Stimulated activated naive CD8-positive, alpha-beta T cell treated with anti-CD3 and anti-CD28 coated beads, Interleukin-15, amount 100 ng/mL, for 72 hours (primary cell): ENCODE data around the gene FDX2.
A peak's percentile ranks its signal among the peaks of the same experiment; 100 is the strongest.

ENCODE experiments used
- ATAC-seq: fragments of 150-1000 bp; cut with Tn5 transposase; 2 replicates; pipeline ENCODE4 v1.10.0; 2021; ENCODE audit warnings: mild to moderate bottlenecking, moderate library complexity
- DNase-seq, 2 donors: peaks; one replicate each; pipeline ENCODE4 v3.0.0; 2021 to 2022
- H3K27ac Mint-ChIP-seq, 2 donors: one replicate each; pipeline ENCODE4 v1.8.0; 2022; ENCODE audit warnings: mild to moderate bottlenecking in 2 of 2, mixed read lengths in 2 of 2, moderate library complexity in 2 of 2
- H3K27me3 Mint-ChIP-seq: one replicate; pipeline ENCODE4 v1.8.0; 2022; ENCODE audit warnings: mixed read lengths
- H3K4me1 Mint-ChIP-seq: one replicate; pipeline ENCODE4 v1.8.0; 2022; ENCODE audit warnings: mild to moderate bottlenecking, mixed read lengths
- H3K4me3 Mint-ChIP-seq, 2 donors: one replicate each; pipeline ENCODE4 v1.8.0; 2022; ENCODE audit warnings: mild to moderate bottlenecking in 2 of 2, mixed read lengths in 2 of 2, moderate library complexity in 1 of 2
- H3K9me3 Mint-ChIP-seq, 2 donors: one replicate each; pipeline ENCODE4 v1.8.0; 2022; ENCODE audit warnings: mixed read lengths in 2 of 2

Gene FDX2

GRCh38 chr19:10315335-10316214, at the start of gene FDX2:
TSS of gene FDX2 (minus strand) at chr19:10316015. CDS start at chr19:10315996, 19 bp downstream.
- H3K27ac Mint-ChIP-seq: peak within 1 kb of the TSS; percentile 94 to 98
- DNase-seq: peak; percentile 82 to 90
- no peaks in the 10 kb centered on the region for H3K27me3 Mint-ChIP-seq
- H3K4me3 Mint-ChIP-seq: peak within 1 kb of the TSS; percentile 92 to 97
- H3K9me3 Mint-ChIP-seq: no peaks in the 10 kb centered on the region
- ATAC-seq: peak; percentile 89
- peaks cover 29% of the 10 kb centered on the region for H3K4me1 Mint-ChIP-seq

- DNase-seq: no peak
- Mint-ChIP-seq H3K4me1 (peaks cover 20% of the 10 kb centered on the region), H3K27me3 (no peaks in the 10 kb centered on the region)
Measured at GRCh38 chr19:10365518-10365917, 49.7 kb upstream of the FDX2 start.

GRCh38 chr19:10364644-10365043, 48.8 kb upstream of the FDX2 start:
- H3K27me3 Mint-ChIP-seq: no peaks in the 10 kb centered on the region
- no peak for ATAC-seq
- H3K9me3 Mint-ChIP-seq: no peaks in the 10 kb centered on the region
- DNase-seq: no peak
- H3K4me1 Mint-ChIP-seq: peaks cover 19% of the 10 kb centered on the region
- H3K4me3 Mint-ChIP-seq: no peak overlapping the region
- H3K27ac Mint-ChIP-seq: no peak overlapping the region

More at GRCh38 chr19:10365518-10365917, 49.7 kb upstream of the FDX2 start:
- ATAC-seq: no peak
- no peaks in the 10 kb centered on the region for H3K9me3 Mint-ChIP-seq
- H3K4me3 Mint-ChIP-seq: no peak overlapping the region
- H3K27ac Mint-ChIP-seq: no peak overlapping the region

- Mint-ChIP-seq H3K27ac (no peak overlapping the region), H3K9me3 (no peaks in the 10 kb centered on the region), H3K27me3 (no peaks in the 10 kb centered on the region), H3K4me3 (no peak overlapping the region), H3K4me1 (peaks cover 11% of the 10 kb centered on the region)
- no peak for DNase-seq
- ATAC-seq: no peak
Measured at GRCh38 chr19:10363789-10364281, 48.0 kb upstream of the FDX2 start.

- H3K9me3 Mint-ChIP-seq: no peaks in the 10 kb centered on the region
- H3K4me3 Mint-ChIP-seq: no peak overlapping the region
- H3K27ac Mint-ChIP-seq: no peak overlapping the region
- no peak for DNase-seq
- no peak for ATAC-seq
- no peaks in the 10 kb centered on the region for H3K27me3 Mint-ChIP-seq
- no peaks in the 10 kb centered on the region for H3K4me1 Mint-ChIP-seq
Measured at GRCh38 chr19:10362259-10362658, 46.4 kb upstream of the FDX2 start.

- no peak for DNase-seq
- Mint-ChIP-seq H3K4me3 (no peak overlapping the region), H3K27me3 (no peaks in the 10 kb centered on the region), H3K4me1 (no peaks in the 10 kb centered on the region), H3K27ac (no peak overlapping the region), H3K9me3 (no peaks in the 10 kb centered on the region)
- ATAC-seq: no peak
Measured at GRCh38 chr19:10361569-10362011, 45.8 kb upstream of the FDX2 start.

GRCh38 chr19:10356431-10356830, 40.6 kb upstream of the FDX2 start:
- H3K9me3 Mint-ChIP-seq: no peaks in the 10 kb centered on the region
- H3K4me3 Mint-ChIP-seq: no peak overlapping the region
- DNase-seq (no peak), ATAC-seq (no peak)
- H3K27me3 Mint-ChIP-seq: no peaks in the 10 kb centered on the region
- no peak overlapping the region for H3K27ac Mint-ChIP-seq
- no peaks in the 10 kb centered on the region for H3K4me1 Mint-ChIP-seq

GRCh38 chr19:10353793-10354391, 38.1 kb upstream of the FDX2 start:
- no peak overlapping the region for H3K4me3 Mint-ChIP-seq
- no peaks in the 10 kb centered on the region for H3K27me3 Mint-ChIP-seq
- peak; percentile 55 for ATAC-seq
- no peaks in the 10 kb centered on the region for H3K9me3 Mint-ChIP-seq
- H3K27ac Mint-ChIP-seq: peak overlapping the region in 1 of 2 donors; percentile 19
- peak; percentile 39 to 46 for DNase-seq
- no peaks in the 10 kb centered on the region for H3K4me1 Mint-ChIP-seq

GRCh38 chr19:10352764-10353671, 37.2 kb upstream of the FDX2 start:
- H3K27me3 Mint-ChIP-seq: no peaks in the 10 kb centered on the region
- DNase-seq: no peak
- no peak overlapping the region for H3K4me3 Mint-ChIP-seq
- H3K9me3 Mint-ChIP-seq: no peaks in the 10 kb centered on the region
- peak; percentile 53 for ATAC-seq
- H3K4me1 Mint-ChIP-seq: peaks cover 3% of the 10 kb centered on the region
- peak overlapping the region in 1 of 2 donors; percentile 80 for H3K27ac Mint-ChIP-seq

GRCh38 chr19:10346509-10346908, 30.7 kb upstream of the FDX2 start:
- Mint-ChIP-seq H3K4me3 (no peak overlapping the region), H3K4me1 (peaks cover 5% of the 10 kb centered on the region), H3K27me3 (no peaks in the 10 kb centered on the region), H3K9me3 (no peaks in the 10 kb centered on the region), H3K27ac (no peak overlapping the region)
- DNase-seq: no peak
- ATAC-seq: no peak

- Mint-ChIP-seq H3K9me3 (no peaks in the 10 kb centered on the region), H3K4me3 (no peak overlapping the region), H3K4me1 (peaks cover 19% of the 10 kb centered on the region), H3K27me3 (no peaks in the 10 kb centered on the region), H3K27ac (no peak overlapping the region)
- ATAC-seq (no peak), DNase-seq (no peak)
Measured at GRCh38 chr19:10344780-10345179, 29.0 kb upstream of the FDX2 start.

GRCh38 chr19:10343495-10343894, 27.7 kb upstream of the FDX2 start:
- H3K9me3 Mint-ChIP-seq: no peaks in the 10 kb centered on the region
- DNase-seq: no peak
- H3K27ac Mint-ChIP-seq: no peak overlapping the region
- peaks cover 30% of the 10 kb centered on the region for H3K4me1 Mint-ChIP-seq
- ATAC-seq: no peak
- H3K4me3 Mint-ChIP-seq: no peak overlapping the region
- no peaks in the 10 kb centered on the region for H3K27me3 Mint-ChIP-seq

GRCh38 chr19:10339977-10340376, 24.2 kb upstream of the FDX2 start:
- ATAC-seq: no peak
- peak overlapping the region; percentile 79 to 87 for H3K4me3 Mint-ChIP-seq
- DNase-seq: no peak
- H3K4me1 Mint-ChIP-seq: peaks cover 58% of the 10 kb centered on the region
- no peaks in the 10 kb centered on the region for H3K27me3 Mint-ChIP-seq
- H3K9me3 Mint-ChIP-seq: no peaks in the 10 kb centered on the region
- H3K27ac Mint-ChIP-seq: peak overlapping the region; percentile 83 to 98

GRCh38 chr19:10339380-10339960, 23.7 kb upstream of the FDX2 start, which contains the start of gene ICAM3:
TSS of gene ICAM3 (minus strand) at chr19:10339624. CDS start at chr19:10339614, 10 bp downstream.
- H3K4me3 Mint-ChIP-seq: peak within 1 kb of the TSS; percentile 79 to 87
- DNase-seq: peak; percentile 59 to 77

GRCh38 chr19:10338940-10339339, 23.1 kb upstream of the FDX2 start:
- H3K4me3 Mint-ChIP-seq: peak overlapping the region; percentile 79 to 87
- no peaks in the 10 kb centered on the region for H3K9me3 Mint-ChIP-seq
- ATAC-seq (peak; percentile 17), DNase-seq (no peak)
- H3K27me3 Mint-ChIP-seq: no peaks in the 10 kb centered on the region
- H3K4me1 Mint-ChIP-seq: peaks cover 68% of the 10 kb centered on the region
- H3K27ac Mint-ChIP-seq: peak overlapping the region; percentile 83 to 98

More at GRCh38 chr19:10339380-10339960, 23.7 kb upstream of the FDX2 start, which contains the start of gene ICAM3:
- Mint-ChIP-seq H3K27me3 (no peaks in the 10 kb centered on the region), H3K27ac (peak within 1 kb of the TSS; percentile 83 to 98), H3K4me1 (peaks cover 63% of the 10 kb centered on the region), H3K9me3 (no peaks in the 10 kb centered on the region)
- ATAC-seq: peak; percentile 98
